H1 (cell line): ENCODE data around the gene GNAL. TPM values are rescaled to one million over a fixed set of nuclear protein-coding genes. Genes with fewer than 3 reads are reported as not detected.

Experiments used
- CTCF ChIA-PET: fragments of 300-600 bp; sonication (Branson Sonifier 250); formaldehyde crosslinking; loops from one replicate; lab custom pipeline; 2021; ENCODE audit not compliant: partially characterized antibody; lab: Charles Lee
- POLR2A ChIA-PET: fragments of 300-600 bp; sonication (Branson Sonifier 250); formaldehyde crosslinking; loops from one replicate; lab custom pipeline; 2021; ENCODE audit warnings: inconsistent platforms; ENCODE audit not compliant: partially characterized antibody; lab: Charles Lee
- DNase-seq, 2 experiments: peaks; one replicate each; pipeline versions ENCODE4 v3.0.0 to v3.0.0-alpha.2; 2010 to 2022; ENCODE audit warnings: low spot score in 2 of 2, low read depth in 1 of 2, mixed read lengths in 1 of 2
- FAIRE-seq: peaks from 2 replicates; lab custom pipeline; 2011; peaks lifted over from hg19 to GRCh38; lab: Jason Lieb, UNC
- H2AFZ ChIP-seq: 2 replicates; pipeline ENCODE4 v1.8.1; 2012; ENCODE audit warnings: low read length, inconsistent platforms
- H2AK5ac ChIP-seq: 2 replicates; pipeline ENCODE4 v1.6.1; 2013; ENCODE audit warnings: low read depth, low read length
- H2BK120ac ChIP-seq: replicated peaks from 2 replicates; pipeline ENCODE3; 2013; ENCODE audit warnings: low read depth, low read length, inconsistent platforms
- H2BK12ac ChIP-seq: 2 replicates; pipeline ENCODE4 v1.6.1; 2013; ENCODE audit warnings: low read depth, low read length
- H2BK15ac ChIP-seq: 2 replicates; pipeline ENCODE4 v1.6.1; 2013; ENCODE audit warnings: low read length
- H2BK20ac ChIP-seq: 2 replicates; pipeline ENCODE4 v1.6.1; 2013; ENCODE audit warnings: low read length
- H2BK5ac ChIP-seq: 2 replicates; pipeline ENCODE4 v1.6.1; 2013; ENCODE audit warnings: low read depth, low read length
- H3K14ac ChIP-seq: 2 replicates; pipeline ENCODE4 v1.6.1; 2013; ENCODE audit warnings: inconsistent platforms; ENCODE audit not compliant: insufficient read length
- H3K18ac ChIP-seq: 2 replicates; pipeline ENCODE4 v1.6.1; 2013; ENCODE audit warnings: low read length; ENCODE audit errors: extremely low read depth
- H3K23ac ChIP-seq: 2 replicates; pipeline ENCODE4 v1.6.1; 2013; ENCODE audit warnings: inconsistent platforms; ENCODE audit not compliant: insufficient read length
- H3K23me2 ChIP-seq: 2 replicates; pipeline ENCODE4 v1.6.1; 2013; ENCODE audit warnings: low read depth, low read length
- H3K27ac ChIP-seq: 2 replicates; pipeline ENCODE4 v1.6.1; 2011; ENCODE audit warnings: low read depth, low read length, inconsistent platforms
- H3K27me3 ChIP-seq, 4 experiments: replicated peaks in 1 of 4; 1 replicate in 1 of 4; 2 replicates in 3 of 4; pipeline versions ENCODE4 v1.6.1 to v1.8.1; 2011 to 2013; ENCODE audit warnings: low read length in 3 of 4, mild to moderate bottlenecking in 3 of 4, inconsistent platforms in 2 of 4, mixed read lengths in 2 of 4, moderate library complexity in 1 of 4; ENCODE audit not compliant: control insufficient read depth in 3 of 4, insufficient read depth in 3 of 4; ENCODE audit errors: extremely low read depth in 1 of 4
- H3K36me3 ChIP-seq, 4 experiments: 2 replicates each; pipeline versions ENCODE4 v1.6.1 to v1.8.1; 2011 to 2013; ENCODE audit warnings: mild to moderate bottlenecking in 4 of 4, low read length in 3 of 4, moderate library complexity in 2 of 4, control low read depth in 1 of 4, inconsistent platforms in 1 of 4; ENCODE audit not compliant: insufficient read depth in 4 of 4, control insufficient read depth in 2 of 4
- H3K4ac ChIP-seq: replicated peaks from 2 replicates; pipeline ENCODE3; 2013; ENCODE audit warnings: low read length, low read depth, mixed read lengths, inconsistent platforms; ENCODE audit not compliant: insufficient read length
- H3K4me1 ChIP-seq, 4 experiments: replicated peaks in 1 of 4; 1 replicate in 1 of 4; 2 replicates in 3 of 4; pipeline versions ENCODE4 v1.6.1 to v1.8.1; 2011 to 2013; ENCODE audit warnings: low read length in 3 of 4, inconsistent platforms in 2 of 4, mixed read lengths in 1 of 4; ENCODE audit not compliant: insufficient read depth in 4 of 4, control insufficient read depth in 3 of 4
- H3K4me2 ChIP-seq, 2 experiments: 2 replicates each; pipeline versions ENCODE4 v1.6.1 to v1.8.1; 2011 to 2013; ENCODE audit warnings: low read depth in 2 of 2, low read length in 2 of 2, control low read depth in 1 of 2, inconsistent platforms in 1 of 2, mild to moderate bottlenecking in 1 of 2; ENCODE audit not compliant: insufficient read depth in 1 of 2
- H3K4me3 ChIP-seq, 4 experiments: fragments of 200-600, 300-600 bp in 1 of 4; sonication (generic), shearing (Covaris generic), sonication (Bioruptor Twin) in 1 of 4; 2 replicates each; pipeline versions ENCODE4 v1.5.1 to v1.8.1; 2011 to 2016; ENCODE audit warnings: low read length in 4 of 4, low read depth in 3 of 4, control low read depth in 2 of 4, inconsistent platforms in 2 of 4, mild to moderate bottlenecking in 2 of 4, mixed read lengths in 1 of 4, moderate library complexity in 1 of 4; ENCODE audit not compliant: insufficient read depth in 2 of 4; ENCODE audit errors: extremely low read depth in 1 of 4
- H3K56ac ChIP-seq: replicated peaks from 2 replicates; pipeline ENCODE3; 2013; ENCODE audit warnings: low read depth, mild to moderate bottlenecking, mixed read lengths, low read length, inconsistent platforms; ENCODE audit not compliant: insufficient read length
- H3K79me1 ChIP-seq: 2 replicates; pipeline ENCODE4 v1.6.1; 2013; ENCODE audit warnings: low read depth, low read length, control low read depth
- H3K79me2 ChIP-seq, 2 experiments: 2 replicates each; pipeline versions ENCODE4 v1.6.1 to v1.8.1; 2012 to 2013; ENCODE audit warnings: low read length in 2 of 2, mild to moderate bottlenecking in 2 of 2, inconsistent platforms in 1 of 2; ENCODE audit not compliant: insufficient read depth in 2 of 2, control insufficient read depth in 1 of 2
- H3K9ac ChIP-seq, 4 experiments: replicated peaks in 1 of 4; 1 replicate in 1 of 4; 2 replicates in 3 of 4; pipeline versions ENCODE4 v1.6.1 to v1.8.1; 2011 to 2013; ENCODE audit warnings: low read depth in 3 of 4, low read length in 3 of 4, control low read depth in 2 of 4, mild to moderate bottlenecking in 2 of 4, moderate library complexity in 2 of 4, inconsistent platforms in 1 of 4; ENCODE audit errors: extremely low read depth in 1 of 4
- H3K9me3 ChIP-seq, 2 experiments: 2 replicates each; pipeline versions ENCODE4 v1.6.1 to v1.8.1; 2012 to 2013; ENCODE audit warnings: mild to moderate bottlenecking in 2 of 2, moderate library complexity in 2 of 2, control low read depth in 1 of 2, inconsistent platforms in 1 of 2, low read depth in 1 of 2, low read length in 1 of 2, mixed read lengths in 1 of 2; ENCODE audit not compliant: insufficient read depth in 2 of 2
- H4K20me1 ChIP-seq, 2 experiments: replicated peaks in 1 of 2; 2 replicates each; pipeline versions ENCODE3 to v1.8.1; 2011 to 2013; ENCODE audit warnings: inconsistent platforms in 2 of 2, low read length in 2 of 2, mild to moderate bottlenecking in 1 of 2; ENCODE audit not compliant: insufficient read depth in 2 of 2, control insufficient read depth in 1 of 2
- H4K5ac ChIP-seq: 2 replicates; pipeline ENCODE4 v1.6.1; 2013; ENCODE audit warnings: low read length, low read depth, mixed read lengths, inconsistent platforms; ENCODE audit not compliant: insufficient read length
- H4K8ac ChIP-seq: 2 replicates; pipeline ENCODE4 v1.8.0; 2013; ENCODE audit warnings: mild to moderate bottlenecking, moderate library complexity, low read length, inconsistent platforms; ENCODE audit not compliant: insufficient read depth; ENCODE audit errors: extremely low read depth
- H4K91ac ChIP-seq: replicated peaks from 2 replicates; pipeline ENCODE3; 2013; ENCODE audit warnings: low read length, mixed read lengths, inconsistent platforms; ENCODE audit not compliant: insufficient read length
- CHD1 ChIP-seq: IDR thresholded peaks from 2 replicates; pipeline ENCODE4 v1.6.1; 2012; ENCODE audit warnings: low read depth, low read length, improper control_type of control experiment
- FOSL1 ChIP-seq: IDR thresholded peaks from 2 replicates; pipeline ENCODE4 v1.6.1; 2011; ENCODE audit warnings: mild to moderate bottlenecking, low read depth, low read length, moderate library complexity; ENCODE audit not compliant: insufficient read depth
- KDM1A ChIP-seq: fragments of 200-600, 300-600 bp; sonication (generic); IDR thresholded peaks from 2 replicates; pipeline ENCODE4 v1.7.1; 2016; ENCODE audit warnings: mild to moderate bottlenecking, low read length, borderline replicate concordance
- POLR2A ChIP-seq, 2 experiments: IDR thresholded peaks; 1 replicate in 1 of 2; 2 replicates in 1 of 2; pipeline ENCODE4 v1.6.1; 2011; ENCODE audit warnings: low read depth in 2 of 2, low read length in 2 of 2, mild to moderate bottlenecking in 2 of 2; ENCODE audit errors: control extremely low read depth in 1 of 2
- WGBS, 2 experiments: shearing (Covaris generic) in 1 of 2; methylation state at CpG; one replicate each; pipeline versions ENCODE4 v1.1.6 to v1.1.7; 2013 to 2015; ENCODE audit warnings: low lambda C conversion rate in 2 of 2, mixed read lengths in 2 of 2, inconsistent platforms in 1 of 2, low coverage in 1 of 2, missing lambda C conversion rate in 1 of 2; ENCODE audit not compliant: insufficient replicate concordance in 2 of 2, insufficient coverage in 1 of 2, insufficient read length in 1 of 2; ENCODE audit errors: extremely low coverage in 1 of 2, missing lambda C conversion rate in 1 of 2; 5-methylcytosine and 5-hydroxymethylcytosine counted together
- microRNA-seq, 2 experiments: library from miRNA; unstranded; fragments of <30 nt; microRNA quantifications; one replicate each; pipeline versions ENCODE4 to v1.2.0, GENCODE V29; 2016 to 2020; ENCODE audit warnings: borderline microRNAs expressed in 2 of 2, borderline number of aligned reads in 2 of 2, borderline replicate concordance in 1 of 2
- polyA plus RNA-seq, 7 experiments: library from polyadenylated mRNA; depleted of rRNA in 3 of 7; stranded (reverse) in 5 of 7; unstranded in 2 of 7; fragments of >200 nt in 5 of 7; fragments of 200-250 nt in 2 of 7; gene quantifications; 1 replicate in 5 of 7; 2 replicates in 1 of 7; 4 replicates in 1 of 7; pipeline versions ENCODE4 v1.2.1 to v1.2.3, GENCODE V29; 2011 to 2013; ENCODE audit warnings: missing spikeins in 2 of 7, mixed read lengths in 2 of 7
- total RNA-seq: library from RNA; stranded (reverse); fragmentation: NEBNext Ultra II Directional; extraction: Animal tissue kit (Norgen Biotek cat#: 25700); gene quantifications from 2 replicates; pipeline ENCODE4 v1.2.1, GENCODE V29; 2021

The GNAL gene
- total and polyA plus RNA-seq, 2 of the 8 experiments (the other 6 are each of a cell fraction or from before 2014, with no cell fraction given), result 13.2 to 18.3 TPM

- no peak overlapping the region for H3K14ac ChIP-seq
- no peaks in the 10 kb centered on the region for H4K20me1 ChIP-seq
- no peak overlapping the region for H3K4ac ChIP-seq
- no peak overlapping the region for H4K8ac ChIP-seq
- no peak overlapping the region for H3K56ac ChIP-seq
- no peaks in the 10 kb centered on the region for H3K9me3 ChIP-seq
- WGBS, 2 experiments, result 90% methylated on average over 14 of the region's 14 CpGs; no CpG with 5 or more reads in 1 of the 2 experiments
- H3K27ac ChIP-seq, result no peak overlapping the region
- no peak for DNase-seq
- no peaks in the 10 kb centered on the region for H3K36me3 ChIP-seq
- no peak overlapping the region for H2BK20ac ChIP-seq
- H3K18ac ChIP-seq, result no peak overlapping the region
- H4K5ac ChIP-seq, result no peak overlapping the region
- H3K27me3 ChIP-seq, result no peaks in the 10 kb centered on the region
- H2AFZ ChIP-seq, result no peak overlapping the region
- no peak for FAIRE-seq
- H2BK120ac ChIP-seq, result no peak overlapping the region
- no peak overlapping the region for H3K9ac ChIP-seq
- POLR2A ChIA-PET, result interaction anchor here (1.2 kb wide), 1 partner anchor 14 kb away, joined by 4 read pairs; no protein-coding TSS in a partner anchor
- no peak for TF ChIP-seq FOSL1
- no peak for TF ChIP-seq KDM1A
- TF ChIP-seq POLR2A (IDR thresholded peaks at IDR 0.05; ENCODE audit: control extremely low read depth in 1 of 2, low read depth in 2 of 2, low read length in 2 of 2), result no peak
- no peak for TF ChIP-seq CHD1
- no peaks in the 10 kb centered on the region for H3K79me1 ChIP-seq
- no peak overlapping the region for H3K4me2 ChIP-seq
- H3K79me2 ChIP-seq, result no peaks in the 10 kb centered on the region
- no peak overlapping the region for H3K4me3 ChIP-seq
- no peak overlapping the region for H2BK15ac ChIP-seq
- no peak overlapping the region for H4K91ac ChIP-seq
- 0 out of 2 replicates have a peak overlapping the region, but pooled peaks have one; percentile 24 for H2AK5ac ChIP-seq
- H3K23ac ChIP-seq, result no peak overlapping the region
- H3K4me1 ChIP-seq, result no peaks in the 10 kb centered on the region; a peak in 1 of 7 replicates
- CTCF ChIA-PET, result interaction anchor here (0.6 to 11.0 kb wide), 14 partner anchors 15 to 116 kb away, joined by 3 to 99 read pairs (median 3); no protein-coding TSS in a partner anchor
- H2BK5ac ChIP-seq, result no peak overlapping the region
- H3K23me2 ChIP-seq, result no peaks in the 10 kb centered on the region
- no peak overlapping the region for H2BK12ac ChIP-seq
These were observed 243.3 kb downstream of the GNAL start for GRCh38 chr18:11932393-11932792.

Small RNA genes within 50 kb of the gene (microRNA-seq; reads per million reads assigned to microRNA genes)
- gene MIR7153, result 0 reads per million in 2 experiments

Other genes with a start within 250 kb of the GNAL start
- gene SLC35G4, start 79.7 kb upstream of the GNAL start, total RNA-seq, result not detected in 2 replicates
- gene SLC35G4, start 79.7 kb upstream of the GNAL start, polyA plus RNA-seq (2011; rRNA removed), result not detected in 2 replicates
- gene CHMP1B, start 162.1 kb downstream of the GNAL start, total RNA-seq, result 42.8 and 43.2 TPM in 2 replicates
- 30.5 and 32.3 TPM in 2 replicates for gene CHMP1B, start 162.1 kb downstream of the GNAL start, polyA plus RNA-seq (2011; rRNA removed)
- 20.9 and 22.1 TPM in 2 replicates for gene MPPE1, start 219.1 kb downstream of the GNAL start, total RNA-seq
- gene MPPE1, start 219.1 kb downstream of the GNAL start, polyA plus RNA-seq (2011; rRNA removed), result 13.1 and 13.7 TPM in 2 replicates